Osteocyte (in vitro differentiated cells): Measurements from ENCODE around the gene FAM180B. TPM values are rescaled to one million over a fixed set of nuclear protein-coding genes. Genes with fewer than 3 reads are reported as not detected.
A peak's percentile ranks its signal among the peaks of the same experiment; 100 is the strongest.

Experiments used
- DNase-seq: peaks from one replicate; pipeline ENCODE4 v3.0.0; 2021; ENCODE audit warnings: mixed read lengths; ENCODE audit not compliant: unreplicated experiment; ENCODE audit errors: extremely low spot score
- H3K27ac Mint-ChIP-seq: one replicate; pipeline ENCODE4 v1.8.0; 2021; ENCODE audit warnings: mild to moderate bottlenecking, mixed read lengths; ENCODE audit not compliant: unreplicated experiment
- H3K27me3 Mint-ChIP-seq: one replicate; pipeline ENCODE4 v1.8.0; 2021; ENCODE audit warnings: mixed read lengths; ENCODE audit not compliant: unreplicated experiment
- H3K36me3 Mint-ChIP-seq: one replicate; pipeline ENCODE4 v1.8.0; 2021; ENCODE audit warnings: mixed read lengths; ENCODE audit not compliant: unreplicated experiment
- H3K4me1 Mint-ChIP-seq: one replicate; pipeline ENCODE4 v1.8.0; 2021; ENCODE audit warnings: mixed read lengths; ENCODE audit not compliant: unreplicated experiment
- H3K4me3 Mint-ChIP-seq: one replicate; pipeline ENCODE4 v1.8.0; 2021; ENCODE audit warnings: mild to moderate bottlenecking, moderate library complexity, mixed read lengths; ENCODE audit not compliant: unreplicated experiment
- H3K9me3 Mint-ChIP-seq: one replicate; pipeline ENCODE4 v1.8.0; 2021; ENCODE audit warnings: mixed read lengths; ENCODE audit not compliant: unreplicated experiment
- CTCF ChIP-seq: fragments of 200-600 bp; sonication (generic); IDR thresholded peaks from 2 replicates; pipeline ENCODE4 v1.5.0; 2021; ENCODE audit warnings: antibody characterized with exemption, mild to moderate bottlenecking, moderate library complexity
- total RNA-seq: library from RNA; stranded (reverse); gene quantifications from 2 replicates; pipeline ENCODE4 v1.2.1, GENCODE V29; 2021

The FAM180B gene
- total RNA-seq, 1 donor from 2014 or later: 0.32 TPM

DNA sequence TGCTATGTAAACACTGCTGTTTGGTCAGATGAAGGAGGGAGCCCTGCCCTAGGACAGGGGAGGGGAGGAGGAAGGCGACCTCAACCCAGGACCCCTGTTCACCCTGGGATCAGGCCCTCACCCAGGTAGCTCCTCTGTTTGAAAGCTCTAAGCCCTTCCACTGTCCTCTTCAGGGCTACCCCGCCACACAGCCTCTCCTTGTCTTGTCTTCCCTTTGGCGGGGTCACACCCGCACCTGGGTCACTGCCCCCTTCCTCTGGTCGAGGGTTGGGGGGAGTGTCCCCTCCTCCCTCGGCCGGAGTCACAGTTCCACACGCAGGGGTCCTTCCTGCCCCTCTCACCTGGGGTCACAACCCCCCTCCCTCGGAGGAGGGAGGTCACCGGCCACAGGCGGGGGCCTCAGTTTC lies 21.5 kb upstream of the FAM180B start:
- Mint-ChIP-seq H3K9me3 (no peaks in the 10 kb centered on the region), H3K4me3 (peak overlapping the region; percentile 79), H3K36me3 (peaks cover 3% of the 10 kb centered on the region), H3K27me3 (no peaks in the 10 kb centered on the region), H3K27ac (peak overlapping the region; percentile 80), H3K4me1 (peaks cover 16% of the 10 kb centered on the region)
- no peak for DNase-seq
- no peak for TF ChIP-seq CTCF

GRCh38 chr11:47565340-47566148 lies 20.9 kb upstream of the FAM180B start, which contains the start of gene PTPMT1:
PTPMT1 (plus strand) TSS chr11:47565599; CDS start chr11:47565623, 24 bp downstream.
- Mint-ChIP-seq H3K4me1 (peaks cover 16% of the 10 kb centered on the region), H3K36me3 (peaks cover 3% of the 10 kb centered on the region), H3K27me3 (no peaks in the 10 kb centered on the region), H3K27ac (peak within 1 kb of the TSS; percentile 80), H3K4me3 (peak within 1 kb of the TSS; percentile 79), H3K9me3 (no peaks in the 10 kb centered on the region)
- TF ChIP-seq CTCF: no peak
- peak; percentile 92 for DNase-seq

DNA sequence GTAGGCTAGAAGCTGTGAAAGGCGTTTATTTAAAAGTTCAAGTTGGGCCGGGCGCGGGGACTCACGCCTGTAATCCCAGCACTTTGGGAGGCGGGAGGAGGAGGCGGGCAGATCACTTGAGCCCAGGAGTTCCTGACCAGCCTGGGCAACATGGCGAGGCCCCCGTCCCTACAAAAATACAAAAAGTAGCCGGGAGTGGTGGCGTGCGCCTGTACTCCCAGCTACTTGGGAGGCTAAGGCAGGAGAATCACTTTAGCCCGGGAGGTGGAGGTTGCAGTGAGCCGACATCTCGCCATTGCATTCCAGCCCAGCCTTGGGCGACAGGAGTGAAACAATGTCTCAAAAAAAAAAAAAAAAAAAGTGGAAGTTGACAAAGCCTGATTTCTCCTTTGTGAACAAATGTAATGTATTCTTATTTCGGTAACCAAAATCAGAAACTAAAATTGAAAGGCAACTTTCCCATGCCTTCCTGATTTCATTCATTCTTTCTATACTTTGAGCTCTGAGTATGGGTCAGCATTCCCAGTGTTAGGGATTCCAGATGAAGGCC lies 20.3 kb upstream of the FAM180B start:
- H3K9me3 Mint-ChIP-seq: no peaks in the 10 kb centered on the region
- H3K36me3 Mint-ChIP-seq: peaks cover 7% of the 10 kb centered on the region
- H3K27me3 Mint-ChIP-seq: no peaks in the 10 kb centered on the region
- peak overlapping the region; percentile 44 for H3K27ac Mint-ChIP-seq
- DNase-seq: no peak
- H3K4me1 Mint-ChIP-seq: peaks cover 16% of the 10 kb centered on the region
- peak overlapping the region; percentile 74 for H3K4me3 Mint-ChIP-seq
- no peak for TF ChIP-seq CTCF

GRCh38 chr11:47569646-47570045 lies 16.8 kb upstream of the FAM180B start:
- peaks cover 39% of the 10 kb centered on the region for H3K4me1 Mint-ChIP-seq
- no peaks in the 10 kb centered on the region for H3K27me3 Mint-ChIP-seq
- no peak for TF ChIP-seq CTCF
- H3K27ac Mint-ChIP-seq: no peak overlapping the region
- H3K4me3 Mint-ChIP-seq: no peak overlapping the region
- peaks cover 19% of the 10 kb centered on the region for H3K36me3 Mint-ChIP-seq
- DNase-seq: no peak
- H3K9me3 Mint-ChIP-seq: no peaks in the 10 kb centered on the region

DNA sequence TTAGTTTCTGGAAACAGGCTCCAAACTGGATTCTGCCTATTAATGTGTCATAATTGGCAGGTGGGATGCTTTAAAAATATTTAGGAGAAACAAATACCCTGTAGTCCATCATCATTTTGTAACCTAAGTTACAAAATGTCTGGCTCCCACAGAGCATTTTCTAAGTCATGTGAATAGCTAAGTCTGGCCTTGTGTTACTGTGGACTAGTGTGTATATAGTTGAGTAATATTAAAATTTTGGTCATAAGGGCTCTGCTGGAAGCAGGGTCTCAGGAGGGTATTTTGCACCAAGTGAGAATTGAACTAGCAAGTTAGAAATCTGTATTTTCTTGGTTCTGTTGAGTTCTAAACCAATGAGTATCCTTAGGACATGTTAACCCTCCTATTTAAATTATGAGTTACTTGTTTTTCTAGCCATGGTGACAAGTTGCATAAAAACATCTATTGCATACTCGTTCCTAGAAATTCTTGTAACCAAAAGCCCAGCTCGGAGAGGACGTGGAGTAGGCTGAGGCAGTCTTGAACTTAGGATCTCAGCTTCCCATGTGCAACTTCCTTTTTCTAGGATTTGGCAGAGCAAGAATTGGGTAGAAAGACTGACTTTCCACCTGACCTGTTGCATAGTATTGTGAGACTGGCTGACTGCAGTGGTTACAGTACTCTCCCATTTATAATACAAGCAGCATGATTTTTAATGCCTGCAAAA lies 15.7 kb upstream of the FAM180B start:
- Mint-ChIP-seq H3K27ac (no peak overlapping the region), H3K4me3 (no peak overlapping the region)

More for the DNA sequence above, 15.7 kb upstream of the FAM180B start:
- DNase-seq: no peak
- peaks cover 33% of the 10 kb centered on the region for H3K4me1 Mint-ChIP-seq
- no peaks in the 10 kb centered on the region for H3K27me3 Mint-ChIP-seq
- H3K9me3 Mint-ChIP-seq: no peaks in the 10 kb centered on the region
- H3K36me3 Mint-ChIP-seq: peaks cover 19% of the 10 kb centered on the region
- no peak for TF ChIP-seq CTCF
